Measurements from ENCODE around the gene VAMP8. TPM values are rescaled to one million over a fixed set of nuclear protein-coding genes. Genes with fewer than 3 reads are reported as not detected.
A peak's percentile ranks its signal among the peaks of the same experiment; 100 is the strongest.
"Not testable (repeated sequence)": the region's sequence is repeated elsewhere in the genome, so short reads cannot be mapped to it uniquely, and the experiment has no call there.

VAMP8 gene
- total RNA-seq, 1 donor from 2014 or later, result 25.5 TPM

DNA sequence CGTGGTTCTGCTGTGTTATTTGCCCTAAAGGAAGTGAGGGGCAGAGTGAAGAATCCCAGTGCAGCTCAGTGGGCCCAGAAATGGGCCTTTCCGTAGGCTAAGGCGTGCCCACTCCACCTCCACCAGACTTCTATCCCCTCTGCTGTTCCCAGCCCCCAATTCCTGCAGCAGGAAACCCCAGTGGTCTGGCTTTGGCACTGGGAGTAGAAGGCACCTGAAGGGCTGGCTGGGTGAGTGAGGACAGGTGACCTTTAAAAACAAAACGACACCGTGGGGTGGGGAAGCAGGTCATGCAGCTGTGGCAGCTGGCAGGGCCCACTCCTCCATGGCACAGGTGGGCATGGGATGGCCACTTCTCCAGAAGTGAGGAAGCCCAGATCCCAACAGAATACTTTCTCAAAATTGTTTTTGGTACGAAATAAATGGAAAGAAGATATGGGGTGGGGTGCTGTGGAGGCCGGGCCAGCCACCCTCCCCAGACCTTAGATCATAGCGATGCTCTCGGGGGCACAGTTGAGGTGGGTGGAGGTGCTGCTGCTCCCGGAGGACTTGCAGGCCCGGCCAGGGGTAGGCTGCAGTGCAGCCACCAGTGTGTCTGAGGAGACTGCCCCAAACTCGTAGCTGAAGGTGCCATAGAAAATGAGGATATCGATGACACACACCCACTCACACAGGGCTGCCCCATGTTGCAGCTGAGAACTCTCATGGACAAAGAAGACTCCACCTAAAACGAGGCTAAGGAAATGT is 21.4 kb downstream of the VAMP8 start:
- DNase-seq (ENCODE audit: low spot score), result no peak

DNA sequence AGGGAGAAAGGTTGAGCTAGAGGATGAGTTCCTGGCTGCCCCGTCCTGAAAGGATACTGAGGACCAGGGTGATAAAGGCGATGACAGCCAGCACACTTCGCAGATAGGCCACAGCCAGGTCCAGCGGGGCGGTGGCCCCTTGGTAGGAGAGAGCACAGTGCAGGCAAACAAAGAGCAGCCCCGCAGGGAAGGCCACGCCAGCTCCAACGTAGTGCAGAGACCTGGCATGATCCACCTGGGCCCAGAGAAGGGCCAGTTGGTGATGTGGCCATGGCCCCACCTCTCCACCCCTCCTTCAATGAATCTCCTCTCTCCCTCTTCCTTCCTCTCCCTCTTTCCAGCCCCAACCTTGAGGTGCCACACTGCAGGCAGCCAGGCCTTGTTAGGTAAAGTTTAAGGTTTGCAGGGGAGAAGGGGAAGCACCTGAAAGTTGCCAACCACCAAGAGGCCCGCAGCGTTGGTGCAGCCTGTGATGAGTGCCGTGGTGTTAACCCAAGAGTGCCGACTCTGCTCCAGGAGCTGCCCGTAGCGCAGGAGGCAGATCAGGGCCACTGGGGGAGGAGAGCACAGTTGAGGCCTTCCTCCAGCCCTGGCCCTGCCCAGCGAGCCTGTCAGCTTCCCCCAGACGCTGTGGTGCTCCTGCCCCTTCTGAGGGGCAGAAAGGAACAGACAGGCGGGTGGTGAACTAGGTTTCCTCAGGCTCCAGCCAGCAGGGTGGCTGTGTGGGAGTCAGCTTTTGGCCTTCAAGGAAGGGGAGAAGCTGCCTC is 22.3 kb downstream of the VAMP8 start:
- no peak for DNase-seq (ENCODE audit: low spot score)

DNA sequence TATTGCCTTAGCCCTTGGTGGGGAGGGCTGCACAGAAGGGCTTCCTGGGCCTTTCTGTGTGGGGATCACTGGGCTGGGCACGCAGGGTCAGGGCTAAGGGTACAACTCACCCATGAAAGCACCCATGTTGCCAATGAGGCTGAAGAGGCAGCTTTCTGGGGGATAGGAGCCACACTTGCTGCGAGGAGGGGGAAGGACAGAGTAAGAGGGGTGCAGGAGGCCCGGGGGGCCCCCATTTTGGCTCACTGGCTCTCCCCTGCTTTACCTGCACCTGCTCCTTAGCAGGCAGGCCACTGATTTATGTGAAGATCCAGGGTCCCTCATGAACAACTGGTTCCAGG is 22.8 kb downstream of the VAMP8 start:
- no peak for DNase-seq (ENCODE audit: low spot score)

DNA sequence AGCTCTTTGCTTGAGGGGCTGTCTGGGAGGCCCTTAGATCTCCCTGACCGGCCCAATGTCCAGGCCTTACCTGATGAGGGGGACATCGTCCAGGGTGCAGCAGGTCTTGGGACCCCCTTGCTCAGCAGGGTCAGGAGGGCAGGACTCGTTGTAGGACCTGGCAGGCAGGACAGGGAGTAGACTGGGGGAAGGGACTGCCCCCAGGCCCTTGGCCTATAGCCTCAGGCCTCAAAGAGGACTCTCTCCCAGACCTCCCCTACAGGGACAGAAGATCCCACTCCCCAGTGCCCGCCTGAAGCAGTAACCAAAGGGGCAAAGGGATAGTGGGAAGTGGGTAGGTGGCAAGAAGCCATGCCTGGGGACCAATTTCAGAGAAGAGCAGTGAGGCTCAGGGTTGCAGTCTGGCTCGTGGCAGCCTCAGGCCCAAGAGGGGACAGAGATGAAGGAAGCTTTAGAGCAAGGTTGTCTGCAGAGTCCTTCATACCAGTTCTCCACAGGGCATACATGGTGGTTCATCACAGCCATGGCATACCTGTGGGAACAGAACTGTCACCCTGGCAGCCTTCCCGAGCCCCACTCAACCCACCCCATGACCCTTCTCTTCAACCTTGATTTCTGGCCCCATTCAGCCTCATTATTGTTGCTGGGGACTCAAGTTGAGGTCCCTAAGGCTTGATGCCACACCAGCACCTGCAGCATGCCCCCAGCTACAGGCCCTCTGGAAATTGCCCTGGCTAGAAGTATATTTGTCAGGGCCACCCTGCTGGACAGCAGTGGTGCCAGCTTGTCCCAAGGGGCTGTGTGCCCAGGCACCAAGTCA is 23.8 kb downstream of the VAMP8 start:
- DNase-seq (ENCODE audit: low spot score), result no peak

DNA sequence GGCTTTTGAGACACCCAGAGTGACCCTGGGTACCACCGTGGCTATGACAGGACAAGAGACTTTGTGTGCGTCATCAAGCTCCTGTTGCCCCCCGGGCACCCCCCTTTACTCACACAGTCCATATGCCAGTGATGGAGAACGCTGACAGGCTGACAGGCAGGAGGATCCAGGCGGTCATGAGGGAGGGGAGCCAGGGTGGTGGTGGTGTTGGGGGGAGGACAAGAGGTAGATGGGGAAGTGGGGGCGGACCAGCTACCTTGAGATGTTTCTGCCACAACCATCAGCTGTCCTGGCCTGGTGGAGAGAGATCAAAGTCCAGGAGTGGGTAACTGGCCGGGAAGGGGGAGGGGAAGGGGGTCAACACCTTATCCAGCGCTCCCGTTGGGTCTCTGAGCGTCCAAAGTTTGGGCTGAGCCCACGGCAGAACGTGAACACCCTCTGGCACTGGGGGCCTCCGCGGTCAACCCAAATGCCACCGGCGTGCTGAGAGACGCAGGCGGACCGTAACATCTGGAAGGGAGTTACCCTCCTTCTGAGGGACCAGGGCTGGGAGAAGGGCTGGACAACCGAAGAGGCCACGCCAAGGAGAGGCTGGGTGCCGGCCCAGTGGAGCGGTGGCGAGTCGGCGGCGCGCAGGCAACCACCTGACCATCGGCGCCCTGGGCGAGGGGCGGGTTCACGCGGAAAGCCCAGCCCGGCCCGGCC is 24.5 kb downstream of the VAMP8 start:
- peak; percentile 37 for DNase-seq (ENCODE audit: low spot score)

DNA sequence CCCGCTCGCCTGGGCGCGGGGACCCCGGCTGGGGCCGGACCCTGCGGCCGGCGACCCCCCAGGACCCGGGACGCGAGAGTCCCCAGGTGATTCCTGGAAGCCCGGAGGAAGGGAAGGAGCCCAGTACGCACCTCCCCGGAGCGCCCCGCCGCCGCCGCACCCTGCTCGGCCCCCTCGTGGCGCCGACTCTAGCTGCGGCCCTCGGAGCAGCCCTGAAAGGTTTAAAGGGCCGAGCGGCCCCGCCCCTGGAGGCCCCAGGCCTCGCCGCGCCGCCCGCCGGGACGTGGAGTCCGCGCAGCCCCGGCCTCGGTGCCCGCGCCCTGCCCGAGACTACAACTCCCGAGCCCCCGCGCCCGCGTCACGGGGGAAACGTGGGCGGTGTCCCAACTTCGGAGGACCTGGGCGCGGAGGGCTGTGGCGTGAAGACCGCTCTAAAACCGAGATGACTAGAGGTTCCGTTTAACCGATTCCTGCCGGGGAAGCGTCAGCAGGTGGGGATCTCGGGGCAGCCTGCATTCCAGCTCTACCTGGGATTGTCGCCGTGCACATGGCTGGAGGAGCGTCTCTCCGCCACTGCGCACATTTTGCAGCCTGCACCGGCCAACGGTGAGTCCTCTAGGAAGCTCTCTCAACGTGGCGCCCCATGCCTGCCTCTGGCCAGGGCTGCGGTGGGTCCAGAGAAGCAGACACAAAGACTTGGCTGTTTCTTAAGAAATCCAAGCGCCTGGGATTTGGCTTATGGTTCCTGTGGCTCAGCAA is 25.3 kb downstream of the VAMP8 start, which contains the start of gene TMEM150A:
TMEM150A (minus strand) TSS at position 223 of the 759 bp plus-strand sequence. CDS start 750 bp downstream, outside the sequence.
- peak; percentile 97 for DNase-seq (ENCODE audit: low spot score)

DNA sequence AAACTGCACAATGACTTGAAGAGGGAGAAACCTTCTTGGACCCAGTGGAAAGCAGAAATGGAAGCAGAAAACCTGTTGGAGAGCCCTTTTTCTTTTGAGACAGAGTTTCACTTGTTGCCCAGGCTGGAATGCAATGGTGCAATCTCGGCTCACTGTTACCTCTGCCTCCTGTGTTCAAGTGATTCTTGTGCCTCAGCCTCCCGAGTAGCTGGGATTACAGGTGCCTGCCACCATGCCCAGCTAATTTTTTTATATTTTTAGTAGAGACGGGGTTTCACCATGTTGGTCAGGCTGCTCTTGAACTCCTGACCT is 26.7 kb downstream of the VAMP8 start:
- DNase-seq (ENCODE audit: low spot score), result not testable (repeated sequence)

DNA sequence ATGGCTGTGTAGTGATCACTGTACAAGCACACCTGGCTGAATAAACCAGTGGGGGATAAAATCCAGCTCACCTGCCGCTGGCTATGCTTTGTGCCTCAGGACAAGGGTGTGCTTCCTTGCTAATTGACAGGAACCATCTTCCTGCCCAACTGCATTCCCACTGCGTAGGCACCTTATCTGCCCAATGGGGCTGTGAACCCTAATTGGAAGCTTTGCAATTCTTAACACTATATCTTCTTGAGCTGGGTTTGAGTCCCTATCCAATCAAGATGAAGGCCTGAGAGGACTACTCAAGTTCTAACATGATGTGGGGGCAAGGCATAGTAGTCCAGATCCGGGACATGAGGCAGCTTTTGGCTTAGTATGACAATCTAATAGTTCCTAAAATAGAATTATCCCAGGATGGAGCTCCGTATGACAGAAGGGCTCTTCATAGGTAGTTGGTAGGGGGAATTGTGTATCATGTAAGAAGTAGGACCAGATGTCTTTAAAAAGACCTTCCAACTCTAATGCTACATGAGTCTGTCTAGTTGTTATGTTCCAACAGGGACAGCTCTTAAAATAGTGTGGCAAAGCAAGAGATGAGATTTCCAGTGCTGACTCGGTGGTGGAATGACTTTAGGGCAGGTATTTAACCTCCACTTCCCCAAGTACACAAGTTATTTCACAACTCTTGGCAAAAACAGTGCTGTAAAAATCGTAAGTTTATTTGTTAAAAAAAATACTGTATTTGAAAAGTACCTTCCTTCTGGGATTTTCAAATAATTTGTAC is 27.4 kb downstream of the VAMP8 start:
- no peak for DNase-seq (ENCODE audit: low spot score)

DNA sequence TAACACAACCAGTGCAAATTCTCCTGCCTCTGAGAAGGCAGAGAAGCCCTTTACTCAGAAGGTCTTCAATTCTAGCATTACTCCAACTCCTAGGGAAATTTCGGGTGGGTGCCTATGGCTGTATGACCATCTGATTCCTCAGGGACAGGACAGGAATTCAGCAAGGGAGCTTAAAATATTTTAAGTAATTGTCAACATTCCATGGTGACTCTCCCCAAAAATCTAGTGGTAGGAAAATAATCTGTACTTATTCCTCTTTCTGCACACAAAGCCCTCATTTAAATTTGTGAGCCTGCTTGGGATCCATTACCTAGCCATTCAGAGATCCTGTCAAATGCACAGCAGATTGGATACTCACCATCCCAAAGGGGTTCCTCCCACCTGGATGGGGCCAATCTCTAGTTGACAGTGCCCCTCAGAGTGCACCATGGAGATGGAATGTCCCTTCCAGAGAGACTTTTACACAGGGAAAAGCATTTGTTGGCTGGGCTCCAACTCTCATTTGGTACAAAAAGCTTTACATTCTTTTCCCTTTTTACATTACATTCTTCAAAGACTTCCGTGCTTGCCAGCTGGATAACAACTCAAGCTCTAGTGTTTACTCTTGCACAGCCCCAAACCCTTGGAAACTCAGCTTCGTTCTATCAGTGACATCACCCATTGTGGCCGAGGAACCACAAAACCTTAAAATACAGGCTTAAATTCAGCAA is 28.2 kb downstream of the VAMP8 start:
- DNase-seq (ENCODE audit: low spot score), result peak; percentile 85

DNA sequence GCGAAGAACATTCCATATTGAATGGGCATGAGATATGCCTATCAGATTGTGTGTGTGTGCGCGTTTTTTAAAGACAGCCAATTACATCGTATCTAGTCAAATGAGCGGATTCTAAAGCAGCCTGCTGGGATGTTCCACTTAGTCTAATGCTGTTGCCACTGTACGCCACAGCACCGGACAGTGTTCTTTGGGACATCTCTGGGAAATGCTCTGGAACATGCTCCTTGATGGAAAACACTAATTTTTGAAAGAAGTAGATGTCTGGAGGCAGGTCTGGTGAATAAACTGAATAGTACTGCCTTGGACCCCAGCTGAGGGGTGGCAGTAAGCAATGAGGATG is 28.7 kb downstream of the VAMP8 start:
- no peak for DNase-seq (ENCODE audit: low spot score)

DNA sequence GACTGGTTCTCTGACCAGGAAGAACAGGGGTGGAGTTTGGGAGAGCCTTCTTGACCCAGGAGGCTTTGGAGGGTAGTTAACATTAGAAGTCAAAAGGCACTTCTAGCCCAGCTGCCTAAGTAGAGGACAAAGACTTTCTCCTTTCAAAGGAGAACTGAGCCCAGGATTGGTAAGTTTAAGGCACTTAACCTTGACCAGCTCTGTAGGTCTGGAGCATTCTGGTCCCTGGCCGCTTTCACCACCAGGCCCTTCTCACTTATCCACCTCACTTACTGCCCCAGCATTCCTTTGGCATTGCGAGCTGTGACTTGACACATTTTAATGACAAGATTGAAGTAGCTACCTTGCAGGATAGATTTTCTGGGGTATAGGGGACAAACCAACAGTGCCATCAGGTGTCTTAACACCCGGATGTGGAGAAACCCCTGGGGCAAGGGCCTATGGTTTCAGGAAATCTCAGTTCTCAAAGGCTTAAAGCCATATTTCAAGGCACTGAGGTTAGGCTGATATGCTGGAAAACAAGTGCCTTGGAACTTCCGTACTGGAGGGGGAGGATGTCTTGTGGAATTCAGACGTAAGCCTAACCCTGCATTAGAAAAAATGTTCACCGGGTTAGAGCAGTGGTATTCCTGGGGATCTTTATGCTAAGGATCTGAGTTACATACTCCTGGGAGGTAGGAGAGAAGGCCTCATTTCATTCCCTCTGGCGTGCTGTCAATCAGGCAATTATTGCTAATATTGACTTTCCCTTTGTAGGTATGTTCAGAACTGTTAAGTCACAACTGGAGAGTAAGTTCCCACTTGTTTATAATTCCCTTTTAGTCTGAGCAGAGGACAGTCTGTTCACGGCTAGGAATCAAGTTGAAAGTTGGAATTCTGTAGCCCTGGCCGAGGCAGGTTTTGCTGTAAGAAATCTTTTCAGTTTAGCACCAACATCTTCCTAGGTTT is 30.2 kb downstream of the VAMP8 start:
- no peak for DNase-seq (ENCODE audit: low spot score)

DNA sequence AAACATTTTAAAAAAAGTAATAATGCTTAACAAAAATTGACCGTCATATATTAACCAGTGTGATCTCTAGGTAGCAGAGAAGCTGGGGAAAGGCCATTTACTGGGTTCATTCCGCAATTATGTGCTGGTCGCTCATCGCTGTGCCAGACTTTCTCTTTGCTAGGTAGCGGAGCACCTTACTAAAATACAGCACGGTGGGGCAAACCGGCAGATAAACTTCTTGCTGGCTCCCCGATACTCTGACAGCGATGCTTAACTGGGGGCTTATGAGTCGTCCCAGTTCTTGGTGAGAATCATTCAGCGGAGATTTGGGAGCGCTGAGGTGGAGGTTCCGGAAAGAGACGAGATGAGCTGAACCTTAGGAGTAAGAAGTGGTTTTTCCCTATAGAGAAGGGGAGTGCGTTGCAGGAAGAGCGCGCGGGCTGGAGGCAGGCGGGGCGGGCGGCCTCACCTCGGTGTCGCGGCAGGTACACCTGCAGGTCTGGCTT is 33.9 kb downstream of the VAMP8 start:
- no peak for DNase-seq (ENCODE audit: low spot score)

DNA sequence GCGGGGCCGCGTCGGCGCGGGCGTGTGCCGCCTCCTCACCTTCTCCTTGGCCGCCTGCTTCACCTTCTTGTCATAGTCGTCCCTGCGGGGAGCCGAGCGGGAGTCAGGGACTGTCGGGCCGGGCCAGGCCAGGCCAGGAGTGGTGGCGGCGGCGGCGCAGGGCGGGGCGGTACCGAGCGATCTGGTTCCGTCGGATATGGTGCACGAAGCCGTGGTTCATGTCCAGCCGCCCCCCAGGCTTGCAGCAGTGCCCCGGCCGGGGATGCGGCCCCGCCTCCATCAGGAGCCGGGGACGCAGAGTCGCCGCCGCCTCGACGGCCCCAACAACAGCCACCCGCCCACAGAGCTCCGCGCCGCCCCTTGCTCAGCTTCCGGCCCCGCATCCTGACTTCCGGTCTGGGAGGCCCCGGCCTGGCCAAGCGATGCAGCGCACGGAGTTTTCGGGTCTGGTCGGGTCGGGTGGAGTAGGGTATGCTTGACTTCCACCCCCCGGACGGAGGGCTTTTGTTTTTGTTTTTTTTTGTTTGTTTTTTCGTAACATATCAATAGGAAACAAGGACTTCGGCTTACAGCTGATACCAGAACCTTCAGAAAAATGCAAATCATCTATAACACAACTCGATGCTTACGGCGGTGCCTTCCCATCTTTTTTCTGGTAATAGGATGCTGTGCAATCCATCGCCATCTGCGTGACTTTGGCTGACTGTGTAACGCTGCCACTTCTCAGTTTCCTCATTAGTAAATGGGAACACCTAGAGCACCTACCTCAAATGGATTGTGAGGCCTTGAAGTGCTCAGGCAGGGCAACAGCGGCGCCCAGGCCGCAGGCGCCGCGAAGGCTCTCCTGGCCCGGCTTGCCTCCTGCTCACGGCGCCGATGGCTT is 34.6 kb downstream of the VAMP8 start, which contains the start of gene C2orf68:
C2orf68 (minus strand) TSS at position 362 of the 883 bp plus-strand sequence; CDS start at position 280, 82 bp downstream.
- DNase-seq (ENCODE audit: low spot score), result peak; percentile 96

DNA sequence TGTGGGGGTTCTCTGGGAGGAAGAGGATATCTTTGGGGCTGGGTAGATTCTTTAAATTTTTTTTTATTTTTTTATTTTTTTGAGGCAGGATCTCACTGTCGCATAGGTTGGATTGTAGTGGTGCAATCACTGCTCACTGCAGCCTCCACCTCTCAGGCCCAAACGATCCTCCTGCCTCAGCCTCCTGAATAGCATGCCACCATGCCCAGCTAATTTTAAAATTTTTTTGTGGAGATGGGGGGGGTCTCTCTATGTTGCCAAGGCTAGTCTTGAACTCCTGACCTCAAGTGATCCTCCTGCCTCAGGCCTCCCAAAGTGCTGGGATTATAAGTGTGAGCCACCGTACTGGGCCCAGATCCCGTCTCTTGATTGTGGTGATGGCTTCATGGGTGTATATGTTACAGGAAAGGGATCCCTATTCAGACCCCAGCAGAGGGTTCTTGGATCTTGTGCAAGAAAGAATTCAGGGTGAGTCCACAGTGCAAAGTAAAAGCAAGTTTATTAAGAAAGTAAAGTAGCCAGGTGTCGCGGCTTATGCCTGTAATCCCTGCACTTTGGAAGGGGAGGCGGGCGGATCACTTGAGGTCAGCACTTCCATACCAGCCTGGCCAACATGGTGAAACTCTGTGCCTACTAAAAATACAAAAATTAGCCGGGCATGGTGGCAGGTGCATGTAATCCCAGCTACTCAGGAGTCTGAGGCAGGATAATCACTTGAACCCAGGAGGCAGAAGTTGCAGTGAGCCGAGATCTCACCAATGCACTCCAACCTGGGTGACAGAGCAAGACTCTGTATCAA is 36.5 kb downstream of the VAMP8 start:
- no peak for DNase-seq (ENCODE audit: low spot score)

DNA sequence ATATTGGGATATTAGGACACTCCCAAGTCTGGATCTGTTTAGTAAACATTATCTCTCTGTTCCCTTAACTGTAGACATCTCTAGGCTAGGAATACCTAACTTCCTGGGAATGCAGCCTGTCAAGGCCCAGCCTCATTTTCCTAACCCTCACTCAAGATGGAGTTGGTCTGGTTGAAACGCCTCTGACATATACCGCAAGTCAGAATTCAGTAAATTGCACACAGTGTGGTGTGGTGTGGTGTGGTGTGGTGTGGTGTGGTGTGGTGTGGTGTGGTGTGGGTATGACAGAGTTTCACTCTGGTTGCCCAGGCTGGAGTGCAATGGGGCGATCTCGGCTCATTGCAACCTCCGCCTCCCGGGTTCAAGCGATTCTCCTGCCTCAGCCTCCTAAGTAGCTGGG is 37.4 kb downstream of the VAMP8 start:
- DNase-seq (ENCODE audit: low spot score), result not testable (repeated sequence)

DNA sequence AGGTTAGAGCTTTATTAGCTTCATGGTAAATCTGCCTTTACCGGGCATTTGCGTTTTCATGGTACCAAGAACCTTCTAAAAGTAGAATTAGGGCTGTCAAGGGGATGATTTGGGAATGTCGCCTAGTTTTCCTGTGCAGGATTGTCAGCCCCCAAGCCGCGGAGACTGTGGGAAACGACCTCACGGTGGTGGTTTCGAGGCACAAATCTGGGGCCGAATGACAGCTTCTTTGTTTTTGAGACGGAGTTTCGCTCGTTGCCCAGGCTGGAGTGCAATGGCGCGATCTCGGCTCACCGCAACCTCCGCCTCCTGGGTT is 38.0 kb downstream of the VAMP8 start:
- no peak for DNase-seq (ENCODE audit: low spot score)

Data from umbilical cord (tissue), 2 donors.